ENCODE measurements around the gene FAM107B.
"Not testable (repeated sequence)": the region's sequence is repeated elsewhere in the genome, so short reads cannot be mapped to it uniquely, and the experiment has no call there.

FAM107B gene

GRCh38 chr10:14598809-14599764, 175.6 kb downstream of the FAM107B start:
- CTCF ChIA-PET, result interaction anchor here (0.8 to 1.0 kb wide), 2 partner anchors 10 to 72 kb away, joined by 3 read pairs; no protein-coding TSS in a partner anchor

GRCh38 chr10:14595526-14596182, 179.0 kb downstream of the FAM107B start:
- no peak for TF ChIP-seq CTCF (IDR thresholded peaks at IDR 0.05; ENCODE audit: insufficient read depth, low read length, missing control alignments)
- no peak for DNase-seq (ENCODE audit: low read depth, low spot score)
- ChIA-PET POLR2A (no interaction called here), CTCF (no interaction called here)
- H3K4me3 ChIP-seq (ENCODE audit: low read depth, low read length), result no peak overlapping the region

More at GRCh38 chr10:14598809-14599764, 175.6 kb downstream of the FAM107B start:
- no peak for TF ChIP-seq CTCF (IDR thresholded peaks at IDR 0.05; ENCODE audit: insufficient read depth, low read length, missing control alignments)
- POLR2A ChIA-PET, result no interaction called here
- no peak overlapping the region for H3K4me3 ChIP-seq (ENCODE audit: low read depth, low read length)
- no peak for DNase-seq (ENCODE audit: low read depth, low spot score)

- ChIA-PET POLR2A (no interaction called here), CTCF (interaction anchor here (1.3 kb wide), 1 partner anchor 228 kb away, joined by 3 read pairs; no protein-coding TSS in a partner anchor)
- DNase-seq (ENCODE audit: low read depth, low spot score), result no peak
- no peak overlapping the region for H3K4me3 ChIP-seq (ENCODE audit: low read depth, low read length)
- no peak for TF ChIP-seq CTCF (IDR thresholded peaks at IDR 0.05; ENCODE audit: insufficient read depth, low read length, missing control alignments)
Observed at GRCh38 chr10:14594878-14595525, 179.7 kb downstream of the FAM107B start.

GRCh38 chr10:14593806-14594205, 180.9 kb downstream of the FAM107B start:
- POLR2A ChIA-PET, result no interaction called here
- no peak for TF ChIP-seq CTCF (IDR thresholded peaks at IDR 0.05; ENCODE audit: insufficient read depth, low read length, missing control alignments)
- H3K4me3 ChIP-seq (ENCODE audit: low read depth, low read length), result no peak overlapping the region
- DNase-seq (ENCODE audit: low read depth, low spot score), result no peak
- CTCF ChIA-PET, result interaction anchor here (1.3 kb wide), 1 partner anchor 229 kb away, joined by 3 read pairs; no protein-coding TSS in a partner anchor

GRCh38 chr10:14592566-14592965, 182.1 kb downstream of the FAM107B start:
- TF ChIP-seq CTCF (IDR thresholded peaks at IDR 0.05; ENCODE audit: insufficient read depth, low read length, missing control alignments), result no peak
- ChIA-PET POLR2A (no interaction called here), CTCF (no interaction called here)
- H3K4me3 ChIP-seq (ENCODE audit: low read depth, low read length), result no peak overlapping the region
- no peak for DNase-seq (ENCODE audit: low read depth, low spot score)

GRCh38 chr10:14592026-14592425, 182.7 kb downstream of the FAM107B start:
- H3K4me3 ChIP-seq (ENCODE audit: low read depth, low read length), result no peak overlapping the region
- POLR2A ChIA-PET, result no interaction called here
- CTCF ChIA-PET, result no interaction called here
- no peak for TF ChIP-seq CTCF (IDR thresholded peaks at IDR 0.05; ENCODE audit: insufficient read depth, low read length, missing control alignments)
- no peak for DNase-seq (ENCODE audit: low read depth, low spot score)

- not testable (repeated sequence) for H3K4me3 ChIP-seq (ENCODE audit: low read depth, low read length); DNase-seq (ENCODE audit: low read depth, low spot score)
- CTCF ChIA-PET, result interaction anchor here (1.0 kb wide), 1 partner anchor 11 kb away, joined by 3 read pairs; no protein-coding TSS in a partner anchor
- POLR2A ChIA-PET, result interaction anchor here (1.4 kb wide), 2 partner anchors 16 to 249 kb away, joined by 3 to 4 read pairs; partner anchors contain the start of genes CDNF, HSPA14 and MSANTD7
Observed at GRCh38 chr10:14588938-14589294, 185.8 kb downstream of the FAM107B start.
